Nephron progenitor cell (in vitro differentiated cells): ENCODE results near the gene ZNF428.
A peak's percentile ranks its signal among the peaks of the same experiment; 100 is the strongest.

Experiments
- DNase-seq: peaks from one replicate; pipeline ENCODE4 v3.0.0; 2021
- H3K27ac Mint-ChIP-seq: 2 replicates; pipeline ENCODE4 v1.8.0; 2021; ENCODE audit warnings: mild to moderate bottlenecking, moderate library complexity, mixed read lengths
- H3K27me3 Mint-ChIP-seq: 2 replicates; pipeline ENCODE4 v1.8.0; 2021; ENCODE audit warnings: mild to moderate bottlenecking, low read depth, mixed read lengths; ENCODE audit not compliant: poor library complexity
- H3K36me3 Mint-ChIP-seq: 2 replicates; pipeline ENCODE4 v1.8.0; 2021; ENCODE audit warnings: low read depth, mixed read lengths
- H3K4me1 Mint-ChIP-seq: 2 replicates; pipeline ENCODE4 v1.8.0; 2021; ENCODE audit warnings: mixed read lengths
- H3K4me3 Mint-ChIP-seq: 2 replicates; pipeline ENCODE4 v1.8.0; 2021; ENCODE audit warnings: mild to moderate bottlenecking, moderate library complexity, mixed read lengths
- H3K9me3 Mint-ChIP-seq: 2 replicates; pipeline ENCODE4 v1.8.0; 2021; ENCODE audit warnings: mild to moderate bottlenecking, moderate library complexity, mixed read lengths
- CTCF ChIP-seq: fragments of 200-600 bp; sonication (generic); IDR thresholded peaks from 2 replicates; pipeline ENCODE4 v1.5.0; 2021; ENCODE audit warnings: antibody characterized with exemption

ZNF428 gene

GRCh38 chr19:43562226-43562697 lies 57.2 kb downstream of the ZNF428 start:
- TF ChIP-seq CTCF = no peak
- Mint-ChIP-seq H3K27me3 (no peaks in the 10 kb centered on the region), H3K4me1 (peaks cover 8% of the 10 kb centered on the region), H3K9me3 (no peaks in the 10 kb centered on the region), H3K36me3 (peaks cover 46% of the 10 kb centered on the region), H3K27ac (no peak overlapping the region), H3K4me3 (no peak overlapping the region)
- DNase-seq = no peak

- Mint-ChIP-seq H3K36me3 (peaks cover 41% of the 10 kb centered on the region), H3K9me3 (no peaks in the 10 kb centered on the region), H3K4me1 (peaks cover 9% of the 10 kb centered on the region), H3K27me3 (no peaks in the 10 kb centered on the region), H3K27ac (peak overlapping the region; percentile 75), H3K4me3 (no peak overlapping the region)
- DNase-seq = no peak
- TF ChIP-seq CTCF = no peak
Observed at GRCh38 chr19:43561139-43561970, 58.1 kb downstream of the ZNF428 start.

GRCh38 chr19:43560687-43561086 lies 58.7 kb downstream of the ZNF428 start:
- Mint-ChIP-seq H3K4me3 (no peak overlapping the region), H3K36me3 (peaks cover 41% of the 10 kb centered on the region), H3K4me1 (peaks cover 9% of the 10 kb centered on the region), H3K9me3 (no peaks in the 10 kb centered on the region), H3K27ac (peak overlapping the region; percentile 75), H3K27me3 (no peaks in the 10 kb centered on the region)
- no peak for TF ChIP-seq CTCF
- no peak for DNase-seq
